ENCODE results near the gene IL31RA. TPM values are rescaled to one million over a fixed set of nuclear protein-coding genes. Genes with fewer than 3 reads are reported as not detected.

Gene IL31RA
- total and polyA plus RNA-seq, 2 of the 13 experiments (the other 11 are each of a cell fraction or from before 2014, with no cell fraction given) = not detected

DNA sequence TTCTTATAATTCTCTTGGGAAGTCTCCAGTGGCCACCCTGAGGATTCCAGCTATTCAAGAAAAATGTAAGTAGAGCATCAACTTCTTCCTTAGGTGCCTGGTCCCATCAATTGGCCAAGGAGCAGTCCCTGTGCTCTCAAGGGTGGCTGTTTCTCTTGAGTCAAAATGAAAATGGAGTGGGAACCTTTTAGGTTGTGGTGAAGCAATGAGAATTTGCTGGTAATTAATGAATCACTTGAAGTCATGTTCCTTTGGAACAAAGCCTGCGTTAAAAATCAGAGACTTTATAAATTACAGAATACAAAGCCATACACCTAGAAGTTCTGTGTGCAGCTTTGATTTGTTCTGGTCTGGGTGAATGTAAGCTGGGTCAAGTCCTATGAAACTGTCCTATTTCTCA lies 48.9 kb downstream of the IL31RA start (continued):
- TF ChIP-seq TARDBP (CRISPR knock-in tag; IDR thresholded peaks at IDR 0.05) (no peak), ZNF24 (IDR thresholded peaks at IDR 0.05) (no peak), ZNF670 (CRISPR knock-in tag; IDR thresholded peaks at IDR 0.05; ENCODE audit: borderline replicate concordance) (no peak), ZNF724P (CRISPR knock-in tag; IDR thresholded peaks at IDR 0.05; ENCODE audit: borderline replicate concordance) (no peak)
- TF ChIP-seq, protein P1, sequence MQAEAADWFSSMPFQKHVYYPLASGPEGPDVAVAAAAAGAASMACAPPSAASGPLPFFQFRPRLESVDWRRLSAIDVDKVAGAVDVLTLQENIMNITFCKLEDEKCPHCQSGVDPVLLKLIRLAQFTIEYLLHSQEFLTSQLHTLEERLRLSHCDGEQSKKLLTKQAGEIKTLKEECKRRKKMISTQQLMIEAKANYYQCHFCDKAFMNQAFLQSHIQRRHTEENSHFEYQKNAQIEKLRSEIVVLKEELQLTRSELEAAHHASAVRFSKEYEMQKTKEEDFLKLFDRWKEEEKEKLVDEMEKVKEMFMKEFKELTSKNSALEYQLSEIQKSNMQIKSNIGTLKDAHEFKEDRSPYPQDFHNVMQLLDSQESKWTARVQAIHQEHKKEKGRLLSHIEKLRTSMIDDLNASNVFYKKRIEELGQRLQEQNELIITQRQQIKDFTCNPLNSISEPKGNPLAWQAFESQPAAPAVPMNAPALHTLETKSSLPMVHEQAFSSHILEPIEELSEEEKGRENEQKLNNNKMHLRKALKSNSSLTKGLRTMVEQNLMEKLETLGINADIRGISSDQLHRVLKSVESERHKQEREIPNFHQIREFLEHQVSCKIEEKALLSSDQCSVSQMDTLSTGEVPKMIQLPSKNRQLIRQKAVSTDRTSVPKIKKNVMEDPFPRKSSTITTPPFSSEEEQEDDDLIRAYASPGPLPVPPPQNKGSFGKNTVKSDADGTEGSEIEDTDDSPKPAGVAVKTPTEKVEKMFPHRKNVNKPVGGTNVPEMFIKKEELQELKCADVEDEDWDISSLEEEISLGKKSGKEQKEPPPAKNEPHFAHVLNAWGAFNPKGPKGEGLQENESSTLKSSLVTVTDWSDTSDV (CRISPR knock-in tag; IDR thresholded peaks at IDR 0.05) = no peak
- TF ChIP-seq, protein P2, sequence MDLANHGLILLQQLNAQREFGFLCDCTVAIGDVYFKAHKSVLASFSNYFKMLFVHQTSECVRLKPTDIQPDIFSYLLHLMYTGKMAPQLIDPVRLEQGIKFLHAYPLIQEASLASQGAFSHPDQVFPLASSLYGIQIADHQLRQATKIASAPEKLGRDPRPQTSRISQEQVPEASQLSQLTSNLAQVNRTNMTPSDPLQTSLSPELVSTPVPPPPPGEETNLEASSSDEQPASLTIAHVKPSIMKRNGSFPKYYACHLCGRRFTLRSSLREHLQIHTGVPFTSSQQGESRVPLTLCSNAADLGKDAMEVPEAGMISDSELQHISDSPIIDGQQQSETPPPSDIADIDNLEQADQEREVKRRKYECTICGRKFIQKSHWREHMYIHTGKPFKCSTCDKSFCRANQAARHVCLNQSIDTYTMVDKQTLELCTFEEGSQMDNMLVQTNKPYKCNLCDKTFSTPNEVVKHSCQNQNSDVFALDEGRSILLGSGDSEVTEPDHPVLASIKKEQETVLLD (CRISPR knock-in tag; IDR thresholded peaks at IDR 0.05; ENCODE audit: low read depth) = no peak
- TF ChIP-seq, protein P3, sequence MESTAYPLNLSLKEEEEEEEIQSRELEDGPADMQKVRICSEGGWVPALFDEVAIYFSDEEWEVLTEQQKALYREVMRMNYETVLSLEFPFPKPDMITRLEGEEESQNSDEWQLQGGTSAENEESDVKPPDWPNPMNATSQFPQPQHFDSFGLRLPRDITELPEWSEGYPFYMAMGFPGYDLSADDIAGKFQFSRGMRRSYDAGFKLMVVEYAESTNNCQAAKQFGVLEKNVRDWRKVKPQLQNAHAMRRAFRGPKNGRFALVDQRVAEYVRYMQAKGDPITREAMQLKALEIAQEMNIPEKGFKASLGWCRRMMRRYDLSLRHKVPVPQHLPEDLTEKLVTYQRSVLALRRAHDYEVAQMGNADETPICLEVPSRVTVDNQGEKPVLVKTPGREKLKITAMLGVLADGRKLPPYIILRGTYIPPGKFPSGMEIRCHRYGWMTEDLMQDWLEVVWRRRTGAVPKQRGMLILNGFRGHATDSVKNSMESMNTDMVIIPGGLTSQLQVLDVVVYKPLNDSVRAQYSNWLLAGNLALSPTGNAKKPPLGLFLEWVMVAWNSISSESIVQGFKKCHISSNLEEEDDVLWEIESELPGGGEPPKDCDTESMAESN (CRISPR knock-in tag; conservative IDR thresholded peaks at IDR 0.05) = no peak

DNA sequence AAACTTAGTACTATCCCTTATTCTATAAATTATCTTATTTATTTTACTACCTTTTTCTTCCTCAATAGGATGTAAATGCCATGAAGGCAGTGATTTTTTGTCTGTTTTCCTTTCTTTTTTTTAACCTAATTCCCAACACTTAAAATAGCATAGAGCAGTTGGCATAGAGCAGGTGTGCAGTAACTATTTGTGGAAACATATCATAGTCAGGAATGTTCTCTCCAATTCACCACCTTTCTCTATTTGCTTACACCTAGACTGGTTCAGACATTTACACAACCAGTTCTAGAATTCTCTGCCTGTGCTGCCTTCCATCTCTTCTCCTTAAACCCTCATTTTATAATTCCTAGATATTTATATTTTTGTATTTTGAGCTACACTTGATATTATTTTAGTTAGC lies 49.6 kb downstream of the IL31RA start:
- H3K4me3 ChIP-seq (replicated peaks in 1 of 3; ENCODE audit: insufficient read depth in 1 of 3, low read depth in 2 of 3, low read length in 3 of 3) = no peak overlapping the region
- no peaks in the 10 kb centered on the region for H3K36me3 ChIP-seq (replicated peaks in 1 of 2; ENCODE audit: control insufficient read depth in 1 of 2, insufficient read depth in 2 of 2, low read length in 2 of 2)
- H3K9me3 ChIP-seq (ENCODE audit: low read length) = no peaks in the 10 kb centered on the region
- ChIA-PET POLR2A (no interaction called here), CTCF (ENCODE audit: low intra/inter-chr PET ratio, low total read pairs) (no interaction called here)
- H3K9ac ChIP-seq (ENCODE audit: insufficient read depth, low read depth, low read length) = no peak overlapping the region
- FAIRE-seq = no peak
- H3K27ac ChIP-seq (ENCODE audit: extremely low read length, insufficient read depth, low read length) = no peak overlapping the region
- H3K4me2 ChIP-seq (ENCODE audit: low read depth, low read length) = no peak overlapping the region
- BruUV-seq (replicated peaks) = no TSS peak
- ATAC-seq = no peak
- no peak overlapping the region for H2AFZ ChIP-seq (ENCODE audit: low read length)
- DNase-seq (ENCODE audit: low spot score) = no peak
- H3K4me1 ChIP-seq (ENCODE audit: insufficient read depth, low read length) = peaks cover 12% of the 10 kb centered on the region
- H3K27me3 ChIP-seq (ENCODE audit: control insufficient read depth in 1 of 2, insufficient read depth in 2 of 2, low read length in 2 of 2) = peaks cover 0 to 3% of the 10 kb centered on the region in 2 experiments; a peak in 1 of 5 replicates
- H3K79me2 ChIP-seq (ENCODE audit: insufficient read depth, low read length) = no peaks in the 10 kb centered on the region
- in situ Hi-C loops (cut with HindIII; ENCODE audit: extremely low pct_ligation_motif_present, low pct_unique_long_range_greater_than_20kb) (no loop called here), intact Hi-C loops (cut with micrococcal nuclease; ENCODE audit: unreplicated experiment) (no loop called here)
- no peaks in the 10 kb centered on the region for H4K20me1 ChIP-seq (ENCODE audit: insufficient read depth, low read length)
- TF ChIP-seq, protein P4, sequence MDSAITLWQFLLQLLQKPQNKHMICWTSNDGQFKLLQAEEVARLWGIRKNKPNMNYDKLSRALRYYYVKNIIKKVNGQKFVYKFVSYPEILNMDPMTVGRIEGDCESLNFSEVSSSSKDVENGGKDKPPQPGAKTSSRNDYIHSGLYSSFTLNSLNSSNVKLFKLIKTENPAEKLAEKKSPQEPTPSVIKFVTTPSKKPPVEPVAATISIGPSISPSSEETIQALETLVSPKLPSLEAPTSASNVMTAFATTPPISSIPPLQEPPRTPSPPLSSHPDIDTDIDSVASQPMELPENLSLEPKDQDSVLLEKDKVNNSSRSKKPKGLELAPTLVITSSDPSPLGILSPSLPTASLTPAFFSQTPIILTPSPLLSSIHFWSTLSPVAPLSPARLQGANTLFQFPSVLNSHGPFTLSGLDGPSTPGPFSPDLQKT (CRISPR knock-in tag; IDR thresholded peaks at IDR 0.05; ENCODE audit: borderline replicate concordance) = no peak
- TF ChIP-seq POGZ (CRISPR knock-in tag; IDR thresholded peaks at IDR 0.05) = no peak
- no peak for TF ChIP-seq FOXA1 (IDR thresholded peaks at IDR 0.05)
- TF ChIP-seq FOXA1 (CRISPR knock-in tag; IDR thresholded peaks at IDR 0.05) = no peak
- TF ChIP-seq, protein P5, sequence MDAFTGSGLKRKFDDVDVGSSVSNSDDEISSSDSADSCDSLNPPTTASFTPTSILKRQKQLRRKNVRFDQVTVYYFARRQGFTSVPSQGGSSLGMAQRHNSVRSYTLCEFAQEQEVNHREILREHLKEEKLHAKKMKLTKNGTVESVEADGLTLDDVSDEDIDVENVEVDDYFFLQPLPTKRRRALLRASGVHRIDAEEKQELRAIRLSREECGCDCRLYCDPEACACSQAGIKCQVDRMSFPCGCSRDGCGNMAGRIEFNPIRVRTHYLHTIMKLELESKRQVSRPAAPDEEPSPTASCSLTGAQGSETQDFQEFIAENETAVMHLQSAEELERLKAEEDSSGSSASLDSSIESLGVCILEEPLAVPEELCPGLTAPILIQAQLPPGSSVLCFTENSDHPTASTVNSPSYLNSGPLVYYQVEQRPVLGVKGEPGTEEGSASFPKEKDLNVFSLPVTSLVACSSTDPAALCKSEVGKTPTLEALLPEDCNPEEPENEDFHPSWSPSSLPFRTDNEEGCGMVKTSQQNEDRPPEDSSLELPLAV (CRISPR knock-in tag; conservative IDR thresholded peaks at IDR 0.05; ENCODE audit: low read depth) = no peak
- no peak for TF ChIP-seq ZBTB20 (CRISPR knock-in tag; IDR thresholded peaks at IDR 0.05; ENCODE audit: borderline replicate concordance, low read depth)
- TF ChIP-seq KLF6 (CRISPR knock-in tag; IDR thresholded peaks at IDR 0.05) = no peak
- no peak for TF ChIP-seq HMG20B (CRISPR knock-in tag; conservative IDR thresholded peaks at IDR 0.05)
- TF ChIP-seq HDAC1 (CRISPR knock-in tag; IDR thresholded peaks at IDR 0.05) = no peak

All from HepG2 (cell line).